Brain pericyte (primary cell): Measurements from ENCODE around the gene CFAP52.
"Not testable (repeated sequence)": the region's sequence is repeated elsewhere in the genome, so short reads cannot be mapped to it uniquely, and the experiment has no call there.

Experiments used
- DNase-seq: peaks from one replicate; pipeline ENCODE4 v3.0.0-alpha.2; 2012; ENCODE audit warnings: low read depth, low spot score

Gene CFAP52

GRCh38 chr17:9646546-9646885, 70.1 kb downstream of the CFAP52 start:
- DNase-seq = no peak

- DNase-seq = no peak
Measured at GRCh38 chr17:9647014-9647413, 70.6 kb downstream of the CFAP52 start.

- DNase-seq = no peak
Measured at GRCh38 chr17:9648521-9649110, 72.2 kb downstream of the CFAP52 start.

- DNase-seq = no peak
Measured at GRCh38 chr17:9658593-9659211, 82.3 kb downstream of the CFAP52 start.

GRCh38 chr17:9661027-9661426, 84.6 kb downstream of the CFAP52 start:
- no peak for DNase-seq

- DNase-seq = not testable (repeated sequence)
Measured at GRCh38 chr17:9663511-9663910, 87.1 kb downstream of the CFAP52 start.

- no peak for DNase-seq
Measured at GRCh38 chr17:9666461-9667050, 90.1 kb downstream of the CFAP52 start.

- DNase-seq = no peak
Measured at GRCh38 chr17:9668517-9668916, 92.1 kb downstream of the CFAP52 start.

- no peak for DNase-seq
Measured at GRCh38 chr17:9669551-9670008, 93.1 kb downstream of the CFAP52 start.

GRCh38 chr17:9670596-9670995, 94.2 kb downstream of the CFAP52 start:
- no peak for DNase-seq

- no peak for DNase-seq
Measured at GRCh38 chr17:9671559-9671958, 95.1 kb downstream of the CFAP52 start.

- no peak for DNase-seq
Measured at GRCh38 chr17:9672266-9672665, 95.8 kb downstream of the CFAP52 start.

GRCh38 chr17:9672691-9673090, 96.2 kb downstream of the CFAP52 start:
- DNase-seq = no peak

- DNase-seq = no peak
Measured at GRCh38 chr17:9676084-9676483, 99.6 kb downstream of the CFAP52 start.

GRCh38 chr17:9676820-9677310, 100.4 kb downstream of the CFAP52 start:
- DNase-seq = no peak

GRCh38 chr17:9677411-9677810, 101.0 kb downstream of the CFAP52 start:
- no peak for DNase-seq

GRCh38 chr17:9677896-9678295, 101.5 kb downstream of the CFAP52 start:
- DNase-seq = no peak

GRCh38 chr17:9684955-9685621, 108.6 kb downstream of the CFAP52 start:
- no peak for DNase-seq
